HL-60 (cell line): ENCODE measurements around the gene RUNX2.

ENCODE experiments used
- CTCF ChIP-seq: IDR thresholded peaks from one replicate; pipeline ENCODE4 v1.5.1; 2011; ENCODE audit warnings: low read length, control low read depth, inconsistent platforms; ENCODE audit not compliant: insufficient read depth
- POLR2AphosphoS5 ChIP-seq: IDR thresholded peaks from 2 replicates; pipeline ENCODE4 v1.6.1; 2012; ENCODE audit warnings: low read depth
- REST ChIP-seq: IDR thresholded peaks from 2 replicates; pipeline ENCODE4 v1.6.1; 2012; ENCODE audit warnings: low read depth; ENCODE audit not compliant: insufficient replicate concordance
- SPI1 ChIP-seq: IDR thresholded peaks from 2 replicates; pipeline ENCODE4 v1.6.1; 2012; ENCODE audit warnings: low read depth, mild to moderate bottlenecking, borderline replicate concordance

- TF ChIP-seq CTCF = no peak
- no peak for TF ChIP-seq REST
- TF ChIP-seq POLR2AphosphoS5 = no peak
- no peak for TF ChIP-seq SPI1
These were observed 228.7 kb downstream of the RUNX2 start for GRCh38 chr6:45556828-45557227.
